ENCODE measurements around the gene C1orf116.
A peak's percentile ranks its signal among the peaks of the same experiment; 100 is the strongest.

Gene C1orf116

GRCh38 chr1:207000651-207001291, 31.8 kb downstream of the C1orf116 start:
- DNase-seq, result no peak

GRCh38 chr1:206998816-206999215, 33.7 kb downstream of the C1orf116 start:
- no peak for DNase-seq

GRCh38 chr1:206992790-206993189, 39.8 kb downstream of the C1orf116 start:
- DNase-seq, result no peak

GRCh38 chr1:206987873-206988272, 44.7 kb downstream of the C1orf116 start:
- DNase-seq, result no peak

- no peak for DNase-seq
Measured at GRCh38 chr1:206986885-206987284, 45.7 kb downstream of the C1orf116 start.

GRCh38 chr1:206986402-206986801, 46.2 kb downstream of the C1orf116 start:
- no peak for DNase-seq

- no peak for DNase-seq
Measured at GRCh38 chr1:206985162-206985749, 47.3 kb downstream of the C1orf116 start.

- DNase-seq, result peak in 33 of 51 donors; percentile 3 to 74 (median 38)
Measured at GRCh38 chr1:206982216-206982615, 50.3 kb downstream of the C1orf116 start.

GRCh38 chr1:206979379-206980043, 53.0 kb downstream of the C1orf116 start:
- DNase-seq, result no peak

GRCh38 chr1:206978259-206978658, 54.3 kb downstream of the C1orf116 start:
- DNase-seq, result no peak

GRCh38 chr1:206975306-206975705, 57.2 kb downstream of the C1orf116 start:
- no peak for DNase-seq

- DNase-seq, result no peak
Measured at GRCh38 chr1:206974140-206974539, 58.4 kb downstream of the C1orf116 start.

- DNase-seq, result no peak
Measured at GRCh38 chr1:206972728-206973127, 59.8 kb downstream of the C1orf116 start.

GRCh38 chr1:206971029-206971655, 61.4 kb downstream of the C1orf116 start:
- no peak for DNase-seq

GRCh38 chr1:206970446-206970845, 62.1 kb downstream of the C1orf116 start, which contains the start of gene FCAMR:
Gene FCAMR (minus strand): TSS chr1:206970460. CDS start chr1:206970125, 335 bp downstream.
- no peak for DNase-seq

- no peak for DNase-seq
Measured at GRCh38 chr1:206969090-206969489, 63.5 kb downstream of the C1orf116 start.

All from hypothalamus (tissue), 51 donors.